ENCODE measurements around the gene KCNQ1. TPM values are rescaled to one million over a fixed set of nuclear protein-coding genes. Genes with fewer than 3 reads are reported as not detected.
"Not testable (repeated sequence)": the region's sequence is repeated elsewhere in the genome, so short reads cannot be mapped to it uniquely, and the experiment has no call there.

Gene KCNQ1
- total RNA-seq, 1 experiment from 2014 or later: 9.2 TPM

DNA sequence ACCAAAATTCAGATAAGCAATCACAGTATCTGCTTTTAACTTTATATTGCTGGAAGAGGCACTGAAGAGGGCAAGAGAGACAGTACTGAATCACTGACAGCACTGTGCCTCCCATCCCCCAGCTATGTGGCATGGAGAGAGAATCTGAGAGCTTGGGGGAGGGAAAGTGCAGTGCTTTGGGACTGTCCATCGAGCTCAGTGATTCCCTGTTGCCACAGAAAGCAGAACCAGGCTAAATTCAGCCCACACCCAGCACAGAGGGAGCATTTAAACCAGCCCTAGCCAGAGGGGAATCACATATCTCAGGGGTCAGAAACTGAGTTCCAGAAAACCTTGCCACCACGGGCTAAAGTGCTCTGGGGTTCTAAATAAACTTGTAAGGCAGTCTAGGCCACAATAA lies 44.3 kb downstream of the KCNQ1 start:
- no peak overlapping the region for H3K27ac Mint-ChIP-seq (ENCODE audit: unreplicated experiment)
- CTCF ChIA-PET: no interaction called here
- no peak for DNase-seq
- TF ChIP-seq CTCF (IDR thresholded peaks at IDR 0.05; ENCODE audit: unreplicated experiment): no peak
- no peak overlapping the region for H3K4me3 Mint-ChIP-seq (ENCODE audit: low read depth, unreplicated experiment)
- H3K27me3 Mint-ChIP-seq (ENCODE audit: unreplicated experiment): peaks cover 49% of the 10 kb centered on the region
- H3K9me3 Mint-ChIP-seq (ENCODE audit: low read depth, unreplicated experiment): peaks cover 16% of the 10 kb centered on the region
- H3K36me3 Mint-ChIP-seq (ENCODE audit: insufficient read depth, unreplicated experiment): no peaks in the 10 kb centered on the region
- BruUV-seq (replicated peaks): no TSS peak
- no peaks in the 10 kb centered on the region for H3K4me1 Mint-ChIP-seq (ENCODE audit: low read depth, unreplicated experiment)
- intact Hi-C loops (cut with micrococcal nuclease; ENCODE audit: unreplicated experiment): no loop called here

- H3K27ac Mint-ChIP-seq (ENCODE audit: unreplicated experiment); intact Hi-C loops (cut with micrococcal nuclease; ENCODE audit: unreplicated experiment); BruUV-seq (replicated peaks); DNase-seq; H3K36me3 Mint-ChIP-seq (ENCODE audit: insufficient read depth, unreplicated experiment); CTCF ChIA-PET; H3K4me1 Mint-ChIP-seq (ENCODE audit: low read depth, unreplicated experiment); H3K4me3 Mint-ChIP-seq (ENCODE audit: low read depth, unreplicated experiment): not testable (repeated sequence)
- peaks cover 19% of the 10 kb centered on the region for H3K9me3 Mint-ChIP-seq (ENCODE audit: low read depth, unreplicated experiment)
- peaks cover 42% of the 10 kb centered on the region for H3K27me3 Mint-ChIP-seq (ENCODE audit: unreplicated experiment)
Observed at GRCh38 chr11:2497951-2498350, 53.1 kb downstream of the KCNQ1 start.

- no peak for DNase-seq
- no peak for TF ChIP-seq CTCF (IDR thresholded peaks at IDR 0.05; ENCODE audit: unreplicated experiment)
- Mint-ChIP-seq H3K27me3 (ENCODE audit: unreplicated experiment) (peaks cover 42% of the 10 kb centered on the region), H3K36me3 (ENCODE audit: insufficient read depth, unreplicated experiment) (no peaks in the 10 kb centered on the region), H3K4me3 (ENCODE audit: low read depth, unreplicated experiment) (no peak overlapping the region), H3K9me3 (ENCODE audit: low read depth, unreplicated experiment) (peaks cover 19% of the 10 kb centered on the region), H3K4me1 (ENCODE audit: low read depth, unreplicated experiment) (peaks cover 8% of the 10 kb centered on the region), H3K27ac (ENCODE audit: unreplicated experiment) (no peak overlapping the region)
- BruUV-seq (replicated peaks): no TSS peak
- CTCF ChIA-PET: no interaction called here
- intact Hi-C loops (cut with micrococcal nuclease; ENCODE audit: unreplicated experiment): no loop called here
Observed at GRCh38 chr11:2498750-2499149, 53.9 kb downstream of the KCNQ1 start.

DNA sequence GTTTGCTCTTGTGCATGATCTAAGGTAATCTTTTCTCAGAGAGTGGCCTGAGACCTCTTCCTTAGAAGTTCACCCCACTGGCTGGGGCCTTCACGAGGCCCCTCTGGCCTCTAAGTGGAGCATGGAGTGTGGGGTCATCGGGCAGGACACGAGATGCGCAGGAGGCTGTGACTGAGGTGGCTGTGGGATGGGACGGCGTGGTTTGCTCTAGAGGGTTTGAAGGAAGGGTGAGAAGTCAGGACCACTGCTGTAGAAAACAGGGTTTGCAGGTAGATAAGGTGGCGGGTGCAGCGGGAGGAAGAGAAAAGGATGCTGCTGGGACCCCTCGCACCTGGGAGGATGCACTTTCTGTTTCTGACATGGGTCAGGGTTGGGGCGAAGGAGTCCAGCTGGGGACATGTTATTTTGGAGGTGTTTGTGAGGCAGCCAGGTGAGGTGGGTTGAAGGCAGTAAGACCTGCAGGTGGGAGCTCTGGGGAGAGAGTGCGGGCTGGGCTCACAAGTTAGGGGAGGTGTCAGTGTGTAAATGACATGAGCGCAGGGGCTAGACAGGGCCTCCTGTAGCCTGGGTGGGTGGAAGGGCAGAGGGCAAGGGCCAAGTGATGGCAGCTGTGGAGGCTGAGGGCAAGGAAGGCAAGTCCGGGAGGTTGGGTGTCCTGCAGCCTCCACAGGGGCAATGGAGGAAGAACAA lies 62.5 kb downstream of the KCNQ1 start:
- no peaks in the 10 kb centered on the region for H3K4me1 Mint-ChIP-seq (ENCODE audit: low read depth, unreplicated experiment)
- DNase-seq: no peak
- CTCF ChIA-PET: no interaction called here
- no peak for TF ChIP-seq CTCF (IDR thresholded peaks at IDR 0.05; ENCODE audit: unreplicated experiment)
- peaks cover 29% of the 10 kb centered on the region for H3K27me3 Mint-ChIP-seq (ENCODE audit: unreplicated experiment)
- H3K4me3 Mint-ChIP-seq (ENCODE audit: low read depth, unreplicated experiment): no peak overlapping the region
- BruUV-seq (replicated peaks): no TSS peak
- H3K27ac Mint-ChIP-seq (ENCODE audit: unreplicated experiment): no peak overlapping the region
- no peaks in the 10 kb centered on the region for H3K9me3 Mint-ChIP-seq (ENCODE audit: low read depth, unreplicated experiment)
- no peaks in the 10 kb centered on the region for H3K36me3 Mint-ChIP-seq (ENCODE audit: insufficient read depth, unreplicated experiment)
- intact Hi-C loops (cut with micrococcal nuclease; ENCODE audit: unreplicated experiment): no loop called here

DNA sequence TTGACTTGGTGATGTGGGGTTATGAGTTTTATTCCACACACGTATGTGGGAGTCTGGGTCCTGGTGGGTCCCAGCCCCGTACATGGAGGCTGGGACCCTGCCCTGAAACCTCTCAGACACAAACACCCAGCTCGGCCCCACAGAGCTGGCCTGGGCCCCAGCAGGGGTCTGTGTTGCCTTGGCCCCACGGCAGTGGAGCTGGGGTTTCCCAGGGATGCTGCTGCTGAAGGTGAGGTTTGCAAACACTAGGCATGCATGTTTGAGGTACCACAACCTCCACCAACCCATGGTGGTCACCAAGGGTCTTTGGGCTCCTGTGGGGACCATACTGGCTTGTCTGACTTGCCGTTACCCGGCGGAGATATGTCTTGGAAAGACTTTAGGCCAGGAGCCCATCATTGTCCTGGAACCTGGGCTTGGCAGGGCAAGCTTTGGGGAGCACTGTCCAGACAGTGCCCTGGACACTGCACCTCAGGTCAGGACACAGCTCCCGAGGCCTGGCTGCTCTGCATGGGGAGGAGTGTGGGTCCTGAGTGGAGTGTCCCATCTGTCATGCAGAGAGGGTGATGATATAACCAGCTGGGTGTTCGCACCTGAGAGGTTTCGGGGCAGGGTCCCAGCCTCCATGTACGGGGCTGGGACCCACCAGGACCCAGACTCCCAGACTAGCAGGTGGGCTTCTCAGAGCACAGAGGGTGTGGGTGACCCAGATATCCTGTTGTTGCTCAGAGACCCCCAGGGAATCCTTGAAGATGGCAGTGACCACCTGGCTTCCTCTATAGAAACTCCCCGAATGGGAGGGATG lies 63.3 kb downstream of the KCNQ1 start:
- H3K27me3 Mint-ChIP-seq (ENCODE audit: unreplicated experiment): peaks cover 29% of the 10 kb centered on the region
- H3K4me3 Mint-ChIP-seq (ENCODE audit: low read depth, unreplicated experiment): no peak overlapping the region
- intact Hi-C loops (cut with micrococcal nuclease; ENCODE audit: unreplicated experiment): no loop called here
- no peak overlapping the region for H3K27ac Mint-ChIP-seq (ENCODE audit: unreplicated experiment)
- H3K36me3 Mint-ChIP-seq (ENCODE audit: insufficient read depth, unreplicated experiment): no peaks in the 10 kb centered on the region
- no peak for TF ChIP-seq CTCF (IDR thresholded peaks at IDR 0.05; ENCODE audit: unreplicated experiment)
- no peaks in the 10 kb centered on the region for H3K4me1 Mint-ChIP-seq (ENCODE audit: low read depth, unreplicated experiment)
- CTCF ChIA-PET: no interaction called here
- no peak for DNase-seq
- H3K9me3 Mint-ChIP-seq (ENCODE audit: low read depth, unreplicated experiment): no peaks in the 10 kb centered on the region
- BruUV-seq (replicated peaks): no TSS peak

Data from Calu3 (cell line).